HL-60/S4 treated with retinoic acid at 250 ng/mL for 4 days and 3 days (cell line): Measurements from ENCODE around the gene FRMD1.

Source experiments
- in situ Hi-C: fragments of 300-500 bp; cut with MboI; formaldehyde crosslinking; loops from 2 replicates; pipeline ENCODE4 v1.7.0; 2022; ENCODE audit warnings: low sequenced_read_pairs

The FRMD1 gene

DNA sequence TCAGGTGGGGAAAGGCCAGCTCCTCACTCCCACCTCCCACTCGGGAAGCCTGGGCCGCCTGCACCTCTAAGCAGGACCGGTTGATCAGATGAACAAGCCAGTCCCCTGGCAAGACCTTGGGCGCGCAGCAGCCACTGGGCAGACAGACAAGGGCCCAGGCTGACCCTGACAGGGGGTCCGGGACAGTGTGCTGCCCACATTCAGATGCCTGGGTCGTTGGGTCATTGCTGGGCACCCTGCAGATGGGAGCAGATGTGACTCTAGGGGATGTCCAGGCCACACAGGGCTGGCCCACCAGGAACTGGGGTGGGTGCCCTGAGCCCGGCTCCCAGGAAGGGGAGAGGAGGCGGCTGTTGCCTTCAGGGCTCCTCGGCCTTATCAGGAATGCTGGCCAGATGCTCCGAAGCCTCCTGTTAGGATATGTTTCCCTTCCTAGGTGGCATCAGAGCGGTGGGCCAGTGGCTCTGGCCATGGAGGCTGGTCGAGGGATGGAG, 17.3 kb upstream of the FRMD1 start:
- in situ Hi-C loops, result no loop called here

- in situ Hi-C loops, result no loop called here
These were observed 16.8 kb upstream of the FRMD1 start for GRCh38 chr6:168095716-168096250.

DNA sequence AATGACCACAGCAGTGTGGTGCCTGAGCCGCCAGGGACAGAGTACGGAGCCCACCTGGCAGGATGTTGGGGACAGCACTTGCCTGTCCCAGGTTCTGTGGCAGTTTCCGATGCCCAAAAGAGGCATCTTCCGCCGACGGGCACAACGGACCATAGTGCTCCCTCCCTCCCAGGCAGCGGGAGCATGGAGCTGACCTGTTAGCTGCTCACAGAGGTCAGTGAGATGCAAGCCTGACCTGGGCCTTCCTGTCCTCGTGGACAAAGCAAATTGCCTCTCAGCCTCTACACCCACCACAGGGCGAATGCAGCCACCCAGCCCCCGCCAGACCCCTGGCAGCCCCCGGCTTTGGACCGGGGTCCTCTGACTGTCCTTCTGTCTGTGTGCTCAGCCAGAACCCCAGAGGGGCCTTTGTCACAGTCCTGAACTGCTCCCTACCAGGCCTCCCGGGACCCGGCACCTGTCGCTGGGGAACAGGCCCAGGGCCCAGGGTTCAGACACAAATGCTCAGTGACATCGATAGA, 16.2 kb upstream of the FRMD1 start:
- in situ Hi-C loops, result no loop called here

GRCh38 chr6:168093634-168094033, 14.6 kb upstream of the FRMD1 start:
- in situ Hi-C loops, result no loop called here

- in situ Hi-C loops, result no loop called here
These were observed 14.1 kb upstream of the FRMD1 start for GRCh38 chr6:168093071-168093505.

- in situ Hi-C loops, result no loop called here
These were observed 13.5 kb upstream of the FRMD1 start for GRCh38 chr6:168092541-168092940.

- in situ Hi-C loops, result no loop called here
These were observed 12.6 kb upstream of the FRMD1 start for GRCh38 chr6:168091381-168092264.

GRCh38 chr6:168090706-168091105, 11.7 kb upstream of the FRMD1 start:
- in situ Hi-C loops, result no loop called here

- in situ Hi-C loops, result no loop called here
These were observed 11.2 kb upstream of the FRMD1 start for GRCh38 chr6:168090064-168090690.

DNA sequence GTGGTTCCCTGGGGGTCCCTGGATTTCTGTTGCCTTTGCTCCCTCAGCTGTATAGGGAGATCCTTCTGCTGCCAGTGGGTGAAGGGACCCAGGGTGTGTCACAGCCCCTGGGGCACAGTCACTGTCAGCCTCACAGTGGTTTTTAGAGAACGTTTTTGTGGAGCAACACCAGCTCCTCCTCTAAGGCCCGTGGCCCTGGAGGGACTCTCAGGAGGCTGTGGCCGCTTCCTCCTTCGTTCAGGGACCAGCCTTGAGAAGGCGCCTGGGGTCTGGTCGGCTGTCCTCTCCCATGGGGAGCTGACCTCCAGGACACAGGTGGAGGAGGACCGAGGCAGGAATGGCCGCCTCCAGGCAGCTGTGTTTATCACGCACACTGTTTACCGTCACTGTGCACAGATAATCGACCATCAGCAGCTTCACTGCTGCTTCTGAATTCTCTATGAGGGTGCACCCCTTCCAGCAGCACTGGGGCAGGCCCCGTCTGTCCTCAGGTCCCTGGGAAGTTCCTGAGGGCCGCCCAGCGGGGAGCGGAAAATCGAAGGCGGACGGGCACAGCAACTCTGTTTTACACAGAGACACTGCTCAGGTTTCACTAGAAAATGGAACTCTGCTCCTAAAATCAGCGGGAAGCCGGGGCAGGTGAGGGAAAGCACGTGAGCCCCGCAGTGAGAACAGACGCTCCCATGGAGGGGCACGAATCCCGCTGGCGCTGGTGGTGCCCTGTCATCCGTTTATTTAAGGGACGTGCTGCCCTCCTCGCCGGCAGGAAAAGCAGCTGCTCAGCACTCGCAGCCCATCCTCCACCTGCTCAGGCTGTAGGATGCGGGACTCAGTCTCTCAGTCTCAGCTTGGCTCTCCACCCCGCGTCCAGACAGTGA, 10.4 kb upstream of the FRMD1 start:
- in situ Hi-C loops, result no loop called here

DNA sequence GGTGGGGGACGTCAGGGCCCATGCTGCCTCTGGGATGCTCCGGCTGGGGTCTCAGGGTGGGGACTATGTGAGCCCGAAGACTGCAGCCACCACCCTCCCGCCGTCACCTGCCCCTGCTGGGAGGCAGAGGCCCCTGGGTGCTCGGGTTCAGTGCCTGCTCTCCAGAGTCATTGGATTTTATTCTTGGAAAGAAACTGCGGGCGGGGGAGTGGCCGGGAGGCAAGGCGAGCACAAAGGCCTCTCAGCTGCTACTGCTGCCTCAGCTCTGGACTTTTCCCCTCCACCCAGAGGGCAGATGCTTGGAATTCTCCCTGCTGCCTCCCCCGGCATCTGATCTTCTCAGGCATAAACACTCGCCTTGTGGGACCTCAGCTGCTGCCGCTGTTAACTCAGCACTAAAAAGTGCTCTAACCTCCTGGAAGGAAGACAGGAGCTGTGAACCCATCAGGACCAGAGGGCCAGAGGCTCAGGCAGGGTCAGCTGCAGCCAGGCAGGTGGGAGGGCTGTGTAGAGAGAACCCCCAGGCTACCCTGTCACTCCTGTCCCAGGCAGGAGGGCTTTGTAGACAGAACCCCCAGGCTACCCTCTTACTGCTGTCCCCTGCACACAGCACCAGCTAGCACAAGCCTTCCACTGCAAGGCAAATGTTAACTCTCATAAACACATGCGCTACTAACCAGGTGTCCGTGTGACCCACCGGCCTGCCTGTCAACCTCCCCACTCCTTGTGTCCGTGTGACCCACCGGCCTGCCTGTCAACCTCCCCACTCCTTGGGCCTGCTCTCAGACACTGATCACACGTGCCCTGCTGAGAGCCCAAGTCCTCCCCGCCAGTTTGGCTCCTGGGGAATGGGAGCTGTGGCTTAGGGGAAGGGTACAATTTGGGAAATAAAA, 9.4 kb upstream of the FRMD1 start:
- in situ Hi-C loops, result no loop called here

DNA sequence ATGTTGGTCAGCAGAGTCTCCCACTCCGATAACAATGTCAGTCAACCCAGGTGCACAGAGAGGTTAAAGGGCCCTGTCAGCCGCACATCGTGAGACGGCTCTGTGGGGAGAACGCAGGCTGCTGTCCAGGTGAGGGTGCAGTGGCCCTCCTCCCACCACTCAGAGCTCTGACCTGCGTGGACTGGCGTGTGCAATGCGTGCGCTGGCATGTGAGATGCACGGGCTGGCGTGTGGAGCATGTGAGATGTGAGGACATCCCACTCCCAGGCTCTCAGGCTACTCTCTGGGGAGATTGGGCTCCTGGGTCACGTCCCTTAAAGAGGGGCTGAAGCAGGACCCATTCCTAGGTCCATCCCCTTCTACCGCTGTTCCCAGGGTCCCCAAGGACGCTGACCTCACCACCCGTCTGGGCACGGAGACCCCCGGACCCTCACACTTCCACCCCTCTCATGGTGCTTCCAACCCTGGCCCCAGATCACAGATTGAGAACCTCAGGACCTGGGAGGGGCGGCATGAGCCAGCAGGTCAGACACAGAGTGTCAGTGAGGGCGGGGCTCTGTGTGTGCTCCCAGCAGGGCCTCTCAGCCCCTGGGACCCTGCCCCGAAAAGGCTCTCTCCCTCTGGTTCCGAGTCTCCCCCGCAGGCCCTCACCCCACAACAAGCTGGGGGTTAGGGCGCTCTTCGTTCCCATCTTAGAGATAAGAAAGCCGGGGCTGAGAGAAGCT, 8.6 kb upstream of the FRMD1 start:
- in situ Hi-C loops, result no loop called here

DNA sequence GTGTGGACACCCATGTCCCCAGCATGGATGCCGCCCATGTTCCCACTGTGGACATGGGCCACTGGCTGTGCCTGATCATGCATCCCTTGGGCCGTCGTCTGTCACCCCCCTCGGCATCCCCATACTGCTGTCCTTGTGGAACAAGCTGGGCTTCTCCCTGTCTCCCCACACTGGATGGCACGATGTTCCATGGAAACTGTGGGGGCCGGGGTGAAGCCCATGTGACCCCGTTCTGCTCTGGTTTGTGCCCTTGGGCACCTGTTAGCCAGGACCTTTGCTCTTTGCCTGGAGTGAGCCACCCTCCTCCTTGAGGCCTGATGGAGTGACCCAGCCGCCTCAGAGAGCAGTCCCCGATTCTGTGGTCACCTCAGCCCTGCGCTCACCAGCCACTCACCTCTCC, 7.6 kb upstream of the FRMD1 start:
- in situ Hi-C loops, result no loop called here

GRCh38 chr6:168086066-168086465, 7.1 kb upstream of the FRMD1 start:
- in situ Hi-C loops, result no loop called here

DNA sequence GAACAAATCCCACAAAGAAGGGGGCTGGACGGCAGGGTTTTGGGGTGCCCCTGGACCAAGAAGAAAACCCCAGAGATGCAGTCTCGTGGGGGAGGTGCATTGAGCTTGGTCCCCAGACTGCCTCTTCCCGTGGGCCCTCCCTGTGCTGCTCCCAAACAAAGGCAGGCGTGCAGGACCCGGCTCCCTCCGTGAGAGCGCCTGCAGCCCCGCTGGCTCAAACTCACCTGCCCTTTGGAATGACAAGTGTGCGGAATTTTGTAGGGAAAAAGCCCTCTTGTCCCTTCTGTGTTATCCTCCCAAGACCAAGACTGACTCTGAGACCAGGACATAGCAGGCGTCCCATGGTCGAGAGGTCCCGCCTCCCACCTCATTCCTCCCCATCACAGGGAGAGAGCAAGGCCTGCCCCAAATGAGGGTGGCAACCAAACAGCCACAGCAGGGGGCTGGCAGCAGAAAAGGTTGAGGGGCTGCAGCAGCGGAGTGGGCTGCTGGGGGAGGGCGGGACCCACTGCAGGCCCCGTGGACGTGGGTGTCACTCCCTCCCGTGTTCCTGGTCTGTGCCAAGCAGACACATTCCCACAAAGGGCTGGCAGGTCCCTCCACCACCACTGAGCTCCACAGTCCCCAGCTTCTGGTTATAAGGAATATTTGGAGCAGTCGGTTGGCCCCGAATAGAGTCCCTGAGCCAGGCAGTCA, 5.6 kb upstream of the FRMD1 start:
- in situ Hi-C loops, result no loop called here

DNA sequence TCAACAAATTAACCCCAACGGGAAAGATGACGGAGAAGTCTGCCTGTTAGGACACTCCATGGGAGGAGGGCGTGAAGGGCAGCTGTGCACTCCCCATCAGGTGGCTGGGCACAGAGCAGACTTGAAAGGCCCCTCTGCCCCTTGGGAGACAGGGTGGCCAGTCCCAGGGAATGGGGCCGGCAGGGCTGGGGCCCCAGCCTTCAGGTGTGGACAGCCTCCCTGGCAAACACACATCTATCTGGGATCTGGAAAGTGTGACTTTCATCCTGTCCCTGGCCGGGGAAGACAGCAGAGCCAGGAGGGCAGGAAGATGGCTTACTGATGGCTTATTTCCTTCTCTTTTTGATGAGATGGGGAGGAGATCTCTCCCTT, 4.5 kb upstream of the FRMD1 start:
- in situ Hi-C loops, result no loop called here

GRCh38 chr6:168082860-168083513, 4.0 kb upstream of the FRMD1 start:
- in situ Hi-C loops, result no loop called here
